Measurements from ENCODE around the gene SERPINB6.

SERPINB6 gene

DNA sequence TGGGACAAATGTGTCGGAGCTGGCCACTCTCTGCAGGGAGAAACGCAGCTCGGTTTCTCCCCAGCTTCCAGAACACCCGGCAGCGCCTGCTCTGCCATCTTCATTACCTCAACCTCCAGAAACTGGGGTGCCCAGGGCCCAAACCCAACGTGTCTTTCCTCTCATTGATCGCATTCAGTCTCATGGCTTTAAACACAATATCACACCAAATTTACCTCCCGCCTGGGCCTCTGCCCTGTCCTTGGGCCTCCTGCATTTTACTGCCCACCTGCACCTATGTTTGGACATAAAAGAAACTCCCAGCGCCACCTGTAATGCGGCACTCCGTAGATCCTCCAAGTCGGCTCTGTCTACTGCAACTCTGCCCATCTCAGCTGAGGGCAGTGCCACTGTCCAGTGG lies 22.2 kb downstream of the SERPINB6 start:
- no peak for TF ChIP-seq EZH2phosphoT487 (IDR thresholded peaks at IDR 0.05; ENCODE audit: borderline replicate concordance, low read length)
- TF ChIP-seq, protein P1, sequence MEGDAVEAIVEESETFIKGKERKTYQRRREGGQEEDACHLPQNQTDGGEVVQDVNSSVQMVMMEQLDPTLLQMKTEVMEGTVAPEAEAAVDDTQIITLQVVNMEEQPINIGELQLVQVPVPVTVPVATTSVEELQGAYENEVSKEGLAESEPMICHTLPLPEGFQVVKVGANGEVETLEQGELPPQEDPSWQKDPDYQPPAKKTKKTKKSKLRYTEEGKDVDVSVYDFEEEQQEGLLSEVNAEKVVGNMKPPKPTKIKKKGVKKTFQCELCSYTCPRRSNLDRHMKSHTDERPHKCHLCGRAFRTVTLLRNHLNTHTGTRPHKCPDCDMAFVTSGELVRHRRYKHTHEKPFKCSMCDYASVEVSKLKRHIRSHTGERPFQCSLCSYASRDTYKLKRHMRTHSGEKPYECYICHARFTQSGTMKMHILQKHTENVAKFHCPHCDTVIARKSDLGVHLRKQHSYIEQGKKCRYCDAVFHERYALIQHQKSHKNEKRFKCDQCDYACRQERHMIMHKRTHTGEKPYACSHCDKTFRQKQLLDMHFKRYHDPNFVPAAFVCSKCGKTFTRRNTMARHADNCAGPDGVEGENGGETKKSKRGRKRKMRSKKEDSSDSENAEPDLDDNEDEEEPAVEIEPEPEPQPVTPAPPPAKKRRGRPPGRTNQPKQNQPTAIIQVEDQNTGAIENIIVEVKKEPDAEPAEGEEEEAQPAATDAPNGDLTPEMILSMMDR (IDR thresholded peaks at IDR 0.05; ENCODE audit: low read depth, low read length, poor library complexity, severe bottlenecking), result no peak
- Histone ChIP-seq H3K9me3 (ENCODE audit: control insufficient read depth, insufficient read depth, low read length) (no peaks in the 10 kb centered on the region), H3K9me2 (replicated peaks; ENCODE audit: control insufficient read depth, low read length) (no peaks in the 10 kb centered on the region), H3K4me2 (ENCODE audit: low read length) (no peak overlapping the region), H4K20me1 (ENCODE audit: control insufficient read depth, insufficient read depth, low read depth, low read length) (no peaks in the 10 kb centered on the region), H3K36me3 (ENCODE audit: control insufficient read depth, low read length) (no peaks in the 10 kb centered on the region), H3K79me2 (ENCODE audit: control insufficient read depth, low read length) (no peaks in the 10 kb centered on the region), H3K4me1 (ENCODE audit: control insufficient read depth, low read length) (peaks cover 45% of the 10 kb centered on the region), H3K27ac (ENCODE audit: low read depth, low read length) (no peak overlapping the region), H3K4me3 (ENCODE audit: low read length) (no peak overlapping the region), H3F3A (ENCODE audit: control insufficient read depth, insufficient read depth) (0 out of 2 replicates have a peak, but pooled peaks cover under 1% of the 10 kb centered on the region), H3K27me3 (ENCODE audit: control insufficient read depth, low read length) (no peaks in the 10 kb centered on the region)

GRCh38 chr6:2948228-2949025 lies 22.9 kb downstream of the SERPINB6 start:
- Histone ChIP-seq H3K36me3 (ENCODE audit: control insufficient read depth, low read length) (no peaks in the 10 kb centered on the region), H3K4me3 (ENCODE audit: low read length) (no peak overlapping the region), H3K9me2 (replicated peaks; ENCODE audit: control insufficient read depth, low read length) (no peaks in the 10 kb centered on the region), H3K27me3 (ENCODE audit: control insufficient read depth, low read length) (no peaks in the 10 kb centered on the region), H3K27ac (ENCODE audit: low read depth, low read length) (no peak overlapping the region), H3F3A (ENCODE audit: control insufficient read depth, insufficient read depth) (peaks cover 4% of the 10 kb centered on the region; the same call in 1 of the 2 replicates), H3K79me2 (ENCODE audit: control insufficient read depth, low read length) (no peaks in the 10 kb centered on the region), H3K4me2 (ENCODE audit: low read length) (no peak overlapping the region), H3K4me1 (ENCODE audit: control insufficient read depth, low read length) (peaks cover 52% of the 10 kb centered on the region), H4K20me1 (ENCODE audit: control insufficient read depth, insufficient read depth, low read depth, low read length) (no peaks in the 10 kb centered on the region), H3K9me3 (ENCODE audit: control insufficient read depth, insufficient read depth, low read length) (no peaks in the 10 kb centered on the region)
- TF ChIP-seq EZH2phosphoT487 (IDR thresholded peaks at IDR 0.05; ENCODE audit: borderline replicate concordance, low read length), result no peak
- TF ChIP-seq, protein P1 (IDR thresholded peaks at IDR 0.05; ENCODE audit: low read depth, low read length, poor library complexity, severe bottlenecking), result no peak

DNA sequence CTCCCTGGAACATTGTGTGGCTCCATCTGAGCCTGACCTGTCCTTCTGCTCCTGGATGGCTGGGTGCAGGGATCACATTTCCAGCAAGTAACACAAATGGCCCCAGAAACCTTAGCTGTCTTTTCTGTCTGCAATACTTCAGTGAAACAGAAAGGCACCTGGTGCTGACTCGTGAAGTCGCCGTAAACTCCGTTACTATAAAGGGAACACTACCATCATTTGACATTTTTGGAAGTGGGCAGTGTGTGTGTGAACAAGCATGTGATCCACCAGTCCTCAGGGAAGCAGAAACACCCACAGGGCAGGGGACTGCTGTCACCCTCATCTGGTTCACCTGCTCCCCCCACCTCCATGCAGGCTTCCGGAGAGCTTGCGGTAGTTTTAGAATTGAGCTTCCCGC lies 23.9 kb downstream of the SERPINB6 start:
- H3K9me3 ChIP-seq (ENCODE audit: control insufficient read depth, insufficient read depth, low read length), result no peaks in the 10 kb centered on the region
- H3F3A ChIP-seq (ENCODE audit: control insufficient read depth, insufficient read depth), result peaks cover 13% of the 10 kb centered on the region
- H3K9me2 ChIP-seq (replicated peaks; ENCODE audit: control insufficient read depth, low read length), result no peaks in the 10 kb centered on the region
- no peaks in the 10 kb centered on the region for H3K79me2 ChIP-seq (ENCODE audit: control insufficient read depth, low read length)
- H3K4me2 ChIP-seq (ENCODE audit: low read length), result no peak overlapping the region
- no peak overlapping the region for H3K4me3 ChIP-seq (ENCODE audit: low read length)
- H3K27ac ChIP-seq (ENCODE audit: low read depth, low read length), result no peak overlapping the region
- TF ChIP-seq, protein P1 (IDR thresholded peaks at IDR 0.05; ENCODE audit: low read depth, low read length, poor library complexity, severe bottlenecking), result no peak
- no peak for TF ChIP-seq EZH2phosphoT487 (IDR thresholded peaks at IDR 0.05; ENCODE audit: borderline replicate concordance, low read length)
- H3K27me3 ChIP-seq (ENCODE audit: control insufficient read depth, low read length), result no peaks in the 10 kb centered on the region
- H4K20me1 ChIP-seq (ENCODE audit: control insufficient read depth, insufficient read depth, low read depth, low read length), result no peaks in the 10 kb centered on the region
- no peaks in the 10 kb centered on the region for H3K36me3 ChIP-seq (ENCODE audit: control insufficient read depth, low read length)
- peaks cover 55% of the 10 kb centered on the region for H3K4me1 ChIP-seq (ENCODE audit: control insufficient read depth, low read length)
